Suprapubic skin (tissue), 4 donors: ENCODE data around the gene PRR33. TPM values are rescaled to one million over a fixed set of nuclear protein-coding genes. Genes with fewer than 3 reads are reported as not detected.
A peak's percentile ranks its signal among the peaks of the same experiment; 100 is the strongest.

Experiments
- DNase-seq, 2 donors: peaks; one replicate each; pipeline ENCODE4 v3.0.0-alpha.2; 2019; ENCODE audit warnings: low spot score in 2 of 2
- H3K27ac ChIP-seq: fragments of 200-600 bp; sonication (generic); one replicate; pipeline ENCODE4 v1.5.1; 2019
- H3K27me3 ChIP-seq: fragments of 200-600 bp; sonication (generic); one replicate; pipeline ENCODE4 v1.5.1; 2019
- H3K36me3 ChIP-seq: fragments of 200-600 bp; sonication (generic); one replicate; pipeline ENCODE4 v1.5.1; 2019
- H3K4me1 ChIP-seq: fragments of 200-600 bp; sonication (generic); one replicate; pipeline ENCODE4 v1.5.1; 2019
- H3K4me3 ChIP-seq: fragments of 200-600 bp; sonication (generic); one replicate; pipeline ENCODE4 v1.5.1; 2019; ENCODE audit warnings: mild to moderate bottlenecking
- H3K9me3 ChIP-seq: fragments of 200-600 bp; sonication (generic); one replicate; pipeline ENCODE4 v1.5.1; 2019
- EP300 ChIP-seq: sonication (generic); formaldehyde crosslinking; IDR thresholded peaks from one replicate; pipeline ENCODE4 v1.6.1; 2017; ENCODE audit warnings: antibody characterized with exemption
- POLR2A ChIP-seq, 2 donors: fragments of 450-650 bp; IDR thresholded peaks; one replicate each; pipeline ENCODE4 v1.6.1; 2017; ENCODE audit warnings: antibody characterized with exemption in 2 of 2, mild to moderate bottlenecking in 2 of 2, moderate library complexity in 2 of 2
- POLR2AphosphoS5 ChIP-seq, 3 donors: sonication (generic); formaldehyde crosslinking; IDR thresholded peaks; one replicate each; pipeline ENCODE4 v1.6.1; 2017; ENCODE audit warnings: antibody characterized with exemption in 3 of 3
- WGBS: methylation state at CpG from one replicate; pipeline ENCODE4 v1.1.5; 2018; 5-methylcytosine and 5-hydroxymethylcytosine counted together
- total RNA-seq, 4 donors: library from RNA; depleted of rRNA; stranded (reverse); fragments of >200 nt; gene quantifications; one replicate each; pipeline ENCODE4 v1.1.0, GENCODE V29; 2016
- TF ChIP-seq, protein P1 (sequence below), 2 donors: fragments of 200-600 bp in 1 of 2; fragments of 450-650 bp in 1 of 2; sonication (generic) in 1 of 2; IDR thresholded peaks; one replicate each; pipeline ENCODE4 v1.5.1; 2016 to 2019; ENCODE audit warnings: antibody characterized with exemption in 2 of 2, mild to moderate bottlenecking in 1 of 2, moderate library complexity in 1 of 2

The PRR33 gene
- total RNA-seq, 4 donors from 2014 or later, result not detected

DNA sequence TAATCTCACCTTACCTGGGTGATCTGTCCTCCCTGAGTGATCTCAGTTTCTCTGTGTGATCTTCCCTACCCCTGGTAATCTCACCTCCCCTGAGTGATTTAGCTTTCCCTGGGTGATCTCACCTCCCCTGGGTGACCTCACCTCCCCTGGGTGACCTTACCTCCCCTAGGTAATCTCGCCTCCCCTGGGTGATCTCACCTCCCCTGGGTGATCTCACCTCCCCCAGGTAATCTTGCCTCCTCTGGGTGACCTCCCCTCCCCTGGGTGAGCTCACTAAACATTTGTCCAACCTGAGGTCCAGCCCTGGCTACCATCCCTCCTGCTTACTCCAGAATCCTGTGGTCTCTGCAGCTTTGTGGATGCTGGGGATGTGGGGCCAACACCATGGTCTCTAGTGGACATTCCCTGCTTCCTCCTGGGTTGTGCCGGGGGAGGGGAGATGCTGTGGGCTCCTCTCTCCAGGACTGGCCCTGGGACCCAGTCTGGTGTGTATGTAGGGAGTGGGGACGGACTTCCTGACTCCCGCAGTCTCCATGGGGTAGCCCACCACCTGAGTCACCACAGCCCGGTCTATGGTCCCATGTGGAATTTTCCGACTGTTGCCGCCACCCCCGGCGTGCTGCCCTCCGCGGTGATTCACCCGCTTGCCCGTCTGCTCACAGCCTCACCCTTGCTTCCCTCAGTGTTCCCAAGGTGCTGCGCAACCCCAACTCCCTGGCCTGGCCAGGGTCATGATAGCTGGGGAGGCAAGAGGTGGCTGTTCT, 28.9 kb downstream of the PRR33 start:
- Histone ChIP-seq H3K27ac (peak overlapping the region; percentile 77), H3K9me3 (no peaks in the 10 kb centered on the region), H3K36me3 (no peaks in the 10 kb centered on the region), H3K4me3 (no peak overlapping the region), H3K27me3 (no peaks in the 10 kb centered on the region), H3K4me1 (peaks cover 36% of the 10 kb centered on the region)
- WGBS, result 67% methylated on average over 13 of the region's 14 CpGs
- DNase-seq, result no peak
- TF ChIP-seq POLR2A (IDR thresholded peaks at IDR 0.05) (no peak), POLR2AphosphoS5 (IDR thresholded peaks at IDR 0.05) (no peak), EP300 (no peak)
- TF ChIP-seq, protein P1, sequence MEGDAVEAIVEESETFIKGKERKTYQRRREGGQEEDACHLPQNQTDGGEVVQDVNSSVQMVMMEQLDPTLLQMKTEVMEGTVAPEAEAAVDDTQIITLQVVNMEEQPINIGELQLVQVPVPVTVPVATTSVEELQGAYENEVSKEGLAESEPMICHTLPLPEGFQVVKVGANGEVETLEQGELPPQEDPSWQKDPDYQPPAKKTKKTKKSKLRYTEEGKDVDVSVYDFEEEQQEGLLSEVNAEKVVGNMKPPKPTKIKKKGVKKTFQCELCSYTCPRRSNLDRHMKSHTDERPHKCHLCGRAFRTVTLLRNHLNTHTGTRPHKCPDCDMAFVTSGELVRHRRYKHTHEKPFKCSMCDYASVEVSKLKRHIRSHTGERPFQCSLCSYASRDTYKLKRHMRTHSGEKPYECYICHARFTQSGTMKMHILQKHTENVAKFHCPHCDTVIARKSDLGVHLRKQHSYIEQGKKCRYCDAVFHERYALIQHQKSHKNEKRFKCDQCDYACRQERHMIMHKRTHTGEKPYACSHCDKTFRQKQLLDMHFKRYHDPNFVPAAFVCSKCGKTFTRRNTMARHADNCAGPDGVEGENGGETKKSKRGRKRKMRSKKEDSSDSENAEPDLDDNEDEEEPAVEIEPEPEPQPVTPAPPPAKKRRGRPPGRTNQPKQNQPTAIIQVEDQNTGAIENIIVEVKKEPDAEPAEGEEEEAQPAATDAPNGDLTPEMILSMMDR (IDR thresholded peaks at IDR 0.05), result no peak

DNA sequence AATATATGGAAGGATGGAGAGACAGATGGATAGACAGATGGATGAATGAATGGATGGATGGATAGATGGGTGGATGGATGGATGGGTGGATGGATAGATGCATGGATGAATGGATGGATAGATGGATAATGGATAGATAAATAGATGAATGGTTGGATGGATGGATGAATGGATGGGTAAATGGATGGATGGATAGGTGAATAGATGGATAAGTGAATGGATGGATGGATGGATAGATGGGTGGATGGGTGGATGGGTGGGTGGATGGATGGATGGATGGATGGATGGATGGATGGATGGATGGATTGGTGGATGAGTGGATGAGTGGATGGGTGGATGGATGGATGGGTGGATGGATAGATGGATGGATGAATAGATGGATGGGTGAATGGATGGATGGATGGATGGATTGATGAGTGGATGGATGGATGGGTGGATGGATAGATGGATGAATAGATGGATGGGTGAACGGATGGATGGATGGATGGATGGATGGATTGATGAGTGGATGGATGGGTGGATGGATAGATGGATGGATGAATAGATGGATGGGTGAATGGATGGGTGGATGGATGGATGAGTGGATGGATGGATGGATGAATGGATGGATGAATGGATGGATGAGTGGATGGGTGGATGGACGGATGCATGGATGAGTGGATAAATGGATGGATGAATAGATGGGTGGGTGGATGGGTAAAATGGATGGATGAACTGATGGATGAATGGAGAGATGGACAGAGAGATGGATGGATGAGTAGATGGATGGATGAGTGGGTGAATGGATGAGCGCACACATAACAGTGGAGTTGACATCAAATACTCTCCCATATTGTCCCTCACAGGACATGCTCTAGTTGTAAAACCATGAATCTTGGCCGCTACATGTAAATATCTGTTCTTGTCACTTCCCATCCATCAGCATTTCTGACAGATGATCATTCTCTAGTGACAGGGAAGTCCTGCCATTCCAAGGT, 30.0 kb downstream of the PRR33 start:
- WGBS, result 87% methylated on average over 4 of the region's 4 CpGs
- no peak overlapping the region for H3K27ac ChIP-seq
- TF ChIP-seq, protein P1 (IDR thresholded peaks at IDR 0.05), result peak in 1 of 2 donors; percentile 21
- no peak for TF ChIP-seq POLR2A (IDR thresholded peaks at IDR 0.05)
- H3K27me3 ChIP-seq, result no peaks in the 10 kb centered on the region
- H3K4me1 ChIP-seq, result peaks cover 29% of the 10 kb centered on the region
- DNase-seq, result no peak
- no peaks in the 10 kb centered on the region for H3K36me3 ChIP-seq
- H3K9me3 ChIP-seq, result no peaks in the 10 kb centered on the region
- no peak overlapping the region for H3K4me3 ChIP-seq

DNA sequence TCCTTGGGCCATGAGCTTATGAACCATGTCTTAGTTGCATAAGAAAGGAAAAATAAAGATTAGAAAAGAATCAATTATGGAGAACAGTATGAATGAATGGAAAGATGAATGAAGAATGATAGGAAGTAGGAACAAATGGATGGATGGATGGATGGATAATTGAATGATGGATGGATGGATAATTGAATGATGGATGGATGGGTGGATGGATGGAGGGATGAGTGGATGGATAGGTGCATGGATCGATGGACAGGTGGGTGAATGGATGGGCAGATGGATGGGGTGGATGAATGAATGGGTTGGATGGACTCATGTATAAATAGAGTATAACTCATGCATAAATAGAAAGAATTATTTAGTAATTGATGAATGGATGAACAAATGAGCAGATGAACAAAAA, 31.6 kb downstream of the PRR33 start:
- Histone ChIP-seq H3K9me3 (no peaks in the 10 kb centered on the region), H3K4me3 (no peak overlapping the region), H3K27me3 (no peaks in the 10 kb centered on the region), H3K4me1 (peaks cover 25% of the 10 kb centered on the region), H3K27ac (no peak overlapping the region), H3K36me3 (no peaks in the 10 kb centered on the region)
- 95% methylated on average over 1 of the region's 1 CpG for WGBS
- no peak for DNase-seq
- TF ChIP-seq POLR2A (IDR thresholded peaks at IDR 0.05) (no peak), EP300 (no peak), POLR2AphosphoS5 (IDR thresholded peaks at IDR 0.05) (no peak)
- TF ChIP-seq, protein P1 (IDR thresholded peaks at IDR 0.05), result no peak

DNA sequence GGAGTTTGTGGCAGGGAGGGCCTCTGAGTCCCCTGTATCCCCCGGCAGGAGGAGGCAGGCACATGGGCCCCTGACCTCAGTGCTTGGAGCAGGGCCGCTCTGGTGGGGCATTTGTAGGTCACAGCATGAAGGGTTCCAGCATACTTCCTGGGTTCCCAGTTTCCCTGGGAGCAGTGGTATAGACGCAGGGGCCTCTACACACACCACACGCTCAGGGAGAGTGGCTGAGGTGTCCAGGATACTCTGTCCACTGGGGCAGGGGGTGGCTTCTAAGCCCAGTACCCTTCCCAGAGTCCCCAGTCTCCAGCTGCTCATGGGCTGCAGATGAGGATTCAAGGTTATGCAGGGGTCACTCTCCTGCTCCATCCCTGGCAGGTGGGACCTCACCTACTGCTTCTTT, 32.7 kb downstream of the PRR33 start:
- no peak for TF ChIP-seq EP300
- no peak for TF ChIP-seq POLR2AphosphoS5 (IDR thresholded peaks at IDR 0.05)
- TF ChIP-seq, protein P1 (IDR thresholded peaks at IDR 0.05), result no peak
- TF ChIP-seq POLR2A (IDR thresholded peaks at IDR 0.05), result no peak
- DNase-seq, result no peak
- H3K9me3 ChIP-seq, result no peaks in the 10 kb centered on the region
- no peaks in the 10 kb centered on the region for H3K27me3 ChIP-seq
- 73% methylated on average over 2 of the region's 4 CpGs for WGBS
- peaks cover 14% of the 10 kb centered on the region for H3K4me1 ChIP-seq
- H3K36me3 ChIP-seq, result no peaks in the 10 kb centered on the region
- H3K4me3 ChIP-seq, result no peak overlapping the region
- no peak overlapping the region for H3K27ac ChIP-seq

DNA sequence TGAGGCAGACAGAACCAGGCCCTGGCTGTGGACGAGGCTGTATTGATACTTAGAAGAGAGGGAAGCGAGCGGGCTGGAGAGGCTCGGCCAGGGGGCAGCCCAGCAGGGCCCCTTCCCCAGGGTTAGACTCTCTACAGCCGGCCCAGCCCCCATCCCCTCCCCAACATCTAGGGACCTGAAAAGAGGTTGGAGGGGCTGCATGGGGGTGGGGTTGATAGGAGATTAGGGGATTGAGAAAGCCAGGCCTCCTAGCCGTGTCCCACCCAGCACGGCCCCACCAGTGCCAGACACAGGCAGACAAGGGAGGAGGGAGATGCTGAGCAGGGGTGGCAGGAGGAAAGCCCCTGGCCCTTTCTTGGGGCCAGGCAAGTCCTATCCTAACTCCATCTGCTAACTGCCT, 33.1 kb downstream of the PRR33 start:
- no peak for DNase-seq
- Histone ChIP-seq H3K4me3 (no peak overlapping the region), H3K9me3 (no peaks in the 10 kb centered on the region), H3K27ac (no peak overlapping the region), H3K36me3 (no peaks in the 10 kb centered on the region), H3K4me1 (peaks cover 9% of the 10 kb centered on the region), H3K27me3 (no peaks in the 10 kb centered on the region)
- TF ChIP-seq POLR2A (IDR thresholded peaks at IDR 0.05) (no peak), EP300 (no peak), POLR2AphosphoS5 (IDR thresholded peaks at IDR 0.05) (no peak)
- TF ChIP-seq, protein P1 (IDR thresholded peaks at IDR 0.05), result no peak
- 76% methylated on average over 7 of the region's 7 CpGs for WGBS
